ENCODE measurements around the gene ZNF718.
"Not testable (repeated sequence)": the region's sequence is repeated elsewhere in the genome, so short reads cannot be mapped to it uniquely, and the experiment has no call there.

The ZNF718 gene

GRCh38 chr4:182225-182624 lies 57.9 kb downstream of the ZNF718 start:
- H3K27ac Mint-ChIP-seq; H3K4me1 Mint-ChIP-seq (ENCODE audit: low read depth); DNase-seq (ENCODE audit: low spot score); H3K27me3 Mint-ChIP-seq (ENCODE audit: low read depth); H3K4me3 Mint-ChIP-seq: not testable (repeated sequence)
- Mint-ChIP-seq H3K9me3 (peaks cover 79% of the 10 kb centered on the region), H3K36me3 (ENCODE audit: low read depth) (peaks cover 13% of the 10 kb centered on the region)

- no peak for DNase-seq (ENCODE audit: low spot score)
- no peaks in the 10 kb centered on the region for H3K27me3 Mint-ChIP-seq (ENCODE audit: low read depth)
- H3K9me3 Mint-ChIP-seq, result peaks cover 53% of the 10 kb centered on the region
- no peak overlapping the region for H3K27ac Mint-ChIP-seq
- no peaks in the 10 kb centered on the region for H3K4me1 Mint-ChIP-seq (ENCODE audit: low read depth)
- no peak overlapping the region for H3K4me3 Mint-ChIP-seq
- H3K36me3 Mint-ChIP-seq (ENCODE audit: low read depth), result peaks cover 5% of the 10 kb centered on the region
Observed at GRCh38 chr4:188091-188490, 63.8 kb downstream of the ZNF718 start.

- H3K36me3 Mint-ChIP-seq (ENCODE audit: low read depth); H3K27me3 Mint-ChIP-seq (ENCODE audit: low read depth); H3K4me1 Mint-ChIP-seq (ENCODE audit: low read depth); DNase-seq (ENCODE audit: low spot score); H3K4me3 Mint-ChIP-seq; H3K27ac Mint-ChIP-seq: not testable (repeated sequence)
- peaks cover 62% of the 10 kb centered on the region for H3K9me3 Mint-ChIP-seq
Observed at GRCh38 chr4:195159-195558, 70.9 kb downstream of the ZNF718 start.

GRCh38 chr4:200936-201335 lies 76.6 kb downstream of the ZNF718 start:
- Mint-ChIP-seq H3K36me3 (ENCODE audit: low read depth) (peaks cover 12% of the 10 kb centered on the region), H3K27me3 (ENCODE audit: low read depth) (no peaks in the 10 kb centered on the region), H3K4me3 (no peak overlapping the region), H3K9me3 (peaks cover 70% of the 10 kb centered on the region), H3K4me1 (ENCODE audit: low read depth) (no peaks in the 10 kb centered on the region), H3K27ac (no peak overlapping the region)
- no peak for DNase-seq (ENCODE audit: low spot score)

- DNase-seq (ENCODE audit: low spot score); H3K4me1 Mint-ChIP-seq (ENCODE audit: low read depth); H3K4me3 Mint-ChIP-seq; H3K27me3 Mint-ChIP-seq (ENCODE audit: low read depth); H3K27ac Mint-ChIP-seq: not testable (repeated sequence)
- H3K9me3 Mint-ChIP-seq, result peaks cover 76% of the 10 kb centered on the region
- H3K36me3 Mint-ChIP-seq (ENCODE audit: low read depth), result peaks cover 17% of the 10 kb centered on the region
Observed at GRCh38 chr4:202822-203221, 78.5 kb downstream of the ZNF718 start.

- Mint-ChIP-seq H3K27me3 (ENCODE audit: low read depth) (no peaks in the 10 kb centered on the region), H3K9me3 (peaks cover 75% of the 10 kb centered on the region), H3K36me3 (ENCODE audit: low read depth) (peaks cover 14% of the 10 kb centered on the region), H3K27ac (no peak overlapping the region), H3K4me3 (no peak overlapping the region), H3K4me1 (ENCODE audit: low read depth) (no peaks in the 10 kb centered on the region)
- DNase-seq (ENCODE audit: low spot score), result no peak
Observed at GRCh38 chr4:205097-205756, 80.9 kb downstream of the ZNF718 start.

- Mint-ChIP-seq H3K36me3 (ENCODE audit: low read depth) (peaks cover 14% of the 10 kb centered on the region), H3K9me3 (peaks cover 71% of the 10 kb centered on the region), H3K27me3 (ENCODE audit: low read depth) (no peaks in the 10 kb centered on the region), H3K4me1 (ENCODE audit: low read depth) (no peaks in the 10 kb centered on the region), H3K27ac (no peak overlapping the region), H3K4me3 (no peak overlapping the region)
- no peak for DNase-seq (ENCODE audit: low spot score)
Observed at GRCh38 chr4:206054-206453, 81.8 kb downstream of the ZNF718 start.

- H3K9me3 Mint-ChIP-seq, result peaks cover 58% of the 10 kb centered on the region
- H3K27ac Mint-ChIP-seq; H3K4me1 Mint-ChIP-seq (ENCODE audit: low read depth): not testable (repeated sequence)
Observed at GRCh38 chr4:208416-209096, 84.3 kb downstream of the ZNF718 start.

GRCh38 chr4:211033-211511 lies 86.8 kb downstream of the ZNF718 start:
- Mint-ChIP-seq H3K27ac (no peak overlapping the region), H3K4me1 (ENCODE audit: low read depth) (no peaks in the 10 kb centered on the region), H3K36me3 (ENCODE audit: low read depth) (peaks cover 8% of the 10 kb centered on the region), H3K27me3 (ENCODE audit: low read depth) (no peaks in the 10 kb centered on the region), H3K9me3 (peaks cover 68% of the 10 kb centered on the region), H3K4me3 (no peak overlapping the region)
- DNase-seq (ENCODE audit: low spot score), result no peak

More at GRCh38 chr4:208416-209096, 84.3 kb downstream of the ZNF718 start:
- not testable (repeated sequence) for H3K27me3 Mint-ChIP-seq (ENCODE audit: low read depth); H3K36me3 Mint-ChIP-seq (ENCODE audit: low read depth); DNase-seq (ENCODE audit: low spot score); H3K4me3 Mint-ChIP-seq

- DNase-seq (ENCODE audit: low spot score), result no peak
- Mint-ChIP-seq H3K4me1 (ENCODE audit: low read depth) (no peaks in the 10 kb centered on the region), H3K27me3 (ENCODE audit: low read depth) (no peaks in the 10 kb centered on the region), H3K9me3 (peaks cover 61% of the 10 kb centered on the region), H3K4me3 (no peak overlapping the region), H3K27ac (no peak overlapping the region), H3K36me3 (ENCODE audit: low read depth) (peaks cover 5% of the 10 kb centered on the region)
Observed at GRCh38 chr4:212438-213188, 88.3 kb downstream of the ZNF718 start.

- H3K36me3 Mint-ChIP-seq (ENCODE audit: low read depth); H3K4me3 Mint-ChIP-seq; DNase-seq (ENCODE audit: low spot score); H3K27ac Mint-ChIP-seq; H3K27me3 Mint-ChIP-seq (ENCODE audit: low read depth); H3K4me1 Mint-ChIP-seq (ENCODE audit: low read depth): not testable (repeated sequence)
- peaks cover 60% of the 10 kb centered on the region for H3K9me3 Mint-ChIP-seq
Observed at GRCh38 chr4:213189-213535, 88.9 kb downstream of the ZNF718 start.

Data from T-helper 2 cell treated with Interferon-gamma antibody and Interleukin-4, amounts not matched to agents 5 μg/mL and 100 μg/mL, for 36 hours (primary cell).